KMS-11 (cell line): ENCODE results near the gene COL5A1.

Experiments
- H2AFZ ChIP-seq: fragments of 200-600 bp; sonication (generic); 2 replicates; pipeline ENCODE4 v1.6.1; 2016; ENCODE audit warnings: antibody characterized with exemption, mixed run types, low read depth
- H3K27ac ChIP-seq: fragments of 200-600 bp; sonication (generic); 2 replicates; pipeline ENCODE4 v1.6.1; 2016; ENCODE audit warnings: mild to moderate bottlenecking, mixed run types
- H3K27me3 ChIP-seq: fragments of 200-600 bp; sonication (generic); 2 replicates; pipeline ENCODE4 v1.6.1; 2017; ENCODE audit warnings: mild to moderate bottlenecking, low read depth, mixed run types, moderate library complexity; ENCODE audit not compliant: insufficient read depth
- H3K36me3 ChIP-seq: fragments of 200-600 bp; sonication (generic); 2 replicates; pipeline ENCODE4 v1.6.1; 2017; ENCODE audit warnings: mild to moderate bottlenecking, mixed run types; ENCODE audit not compliant: insufficient read depth
- H3K4me1 ChIP-seq: fragments of 200-600 bp; sonication (generic); 2 replicates; pipeline ENCODE4 v1.6.1; 2016; ENCODE audit warnings: mild to moderate bottlenecking, low read depth, mixed run types; ENCODE audit not compliant: poor library complexity, severe bottlenecking
- H3K4me2 ChIP-seq: fragments of 200-600 bp; sonication (generic); 2 replicates; pipeline ENCODE4 v1.7.0; 2016; ENCODE audit warnings: mild to moderate bottlenecking, mixed run types
- H3K4me3 ChIP-seq: fragments of 200-600 bp; sonication (generic); IDR thresholded peaks from 2 replicates; pipeline ENCODE4 v1.6.1; 2017; ENCODE audit warnings: low read depth, low read length, mixed read lengths; ENCODE audit not compliant: insufficient read depth
- H3K79me2 ChIP-seq: fragments of 200-600 bp; sonication (generic); 2 replicates; pipeline ENCODE4 v1.6.1; 2016; ENCODE audit warnings: low read depth, mixed run types; ENCODE audit not compliant: insufficient read depth
- H3K9ac ChIP-seq: fragments of 200-600 bp; sonication (generic); 2 replicates; pipeline ENCODE4 v1.6.1; 2016; ENCODE audit warnings: mild to moderate bottlenecking, mixed run types
- H4K20me1 ChIP-seq: fragments of 200-600 bp; sonication (generic); 2 replicates; pipeline ENCODE4 v1.6.1; 2016; ENCODE audit warnings: mild to moderate bottlenecking, mixed run types; ENCODE audit not compliant: insufficient read depth
- TF ChIP-seq, protein P1 (sequence below): fragments of 200-600 bp; sonication (generic); conservative IDR thresholded peaks from 2 replicates; pipeline ENCODE4 v1.6.1; 2017; ENCODE audit warnings: low read depth, mild to moderate bottlenecking, antibody characterized with exemption, low read length, moderate library complexity, mixed read lengths

Gene COL5A1

GRCh38 chr9:134606951-134607731, 34.5 kb upstream of the COL5A1 start:
- Histone ChIP-seq H2AFZ (no peak overlapping the region), H3K4me3 (no peak overlapping the region), H3K36me3 (no peaks in the 10 kb centered on the region), H3K9ac (no peak overlapping the region), H3K4me1 (no peaks in the 10 kb centered on the region), H3K79me2 (no peaks in the 10 kb centered on the region), H3K27me3 (peaks cover 58% of the 10 kb centered on the region), H3K27ac (no peak overlapping the region), H4K20me1 (no peaks in the 10 kb centered on the region), H3K4me2 (no peak overlapping the region)
- TF ChIP-seq, protein P1, sequence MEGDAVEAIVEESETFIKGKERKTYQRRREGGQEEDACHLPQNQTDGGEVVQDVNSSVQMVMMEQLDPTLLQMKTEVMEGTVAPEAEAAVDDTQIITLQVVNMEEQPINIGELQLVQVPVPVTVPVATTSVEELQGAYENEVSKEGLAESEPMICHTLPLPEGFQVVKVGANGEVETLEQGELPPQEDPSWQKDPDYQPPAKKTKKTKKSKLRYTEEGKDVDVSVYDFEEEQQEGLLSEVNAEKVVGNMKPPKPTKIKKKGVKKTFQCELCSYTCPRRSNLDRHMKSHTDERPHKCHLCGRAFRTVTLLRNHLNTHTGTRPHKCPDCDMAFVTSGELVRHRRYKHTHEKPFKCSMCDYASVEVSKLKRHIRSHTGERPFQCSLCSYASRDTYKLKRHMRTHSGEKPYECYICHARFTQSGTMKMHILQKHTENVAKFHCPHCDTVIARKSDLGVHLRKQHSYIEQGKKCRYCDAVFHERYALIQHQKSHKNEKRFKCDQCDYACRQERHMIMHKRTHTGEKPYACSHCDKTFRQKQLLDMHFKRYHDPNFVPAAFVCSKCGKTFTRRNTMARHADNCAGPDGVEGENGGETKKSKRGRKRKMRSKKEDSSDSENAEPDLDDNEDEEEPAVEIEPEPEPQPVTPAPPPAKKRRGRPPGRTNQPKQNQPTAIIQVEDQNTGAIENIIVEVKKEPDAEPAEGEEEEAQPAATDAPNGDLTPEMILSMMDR = no peak

DNA sequence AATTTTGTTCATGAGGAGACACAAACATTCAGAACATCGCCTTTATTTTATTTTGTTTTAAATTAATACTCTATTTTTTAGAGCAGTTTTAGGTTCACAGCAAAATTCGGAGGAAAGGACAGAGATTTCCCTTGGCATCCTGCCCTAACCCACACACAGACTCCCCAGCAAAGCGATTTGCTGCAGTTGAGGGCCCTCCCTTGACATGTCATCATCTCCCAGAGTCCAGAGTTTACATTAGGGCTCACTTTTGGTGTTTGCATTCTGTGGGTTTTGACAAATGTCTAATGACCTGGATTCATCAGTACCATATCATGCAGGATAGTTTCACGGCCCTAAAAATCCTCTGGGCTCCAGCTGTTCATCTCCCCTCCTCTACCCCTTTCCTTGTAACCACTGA, 33.6 kb upstream of the COL5A1 start:
- no peak overlapping the region for H3K27ac ChIP-seq
- H3K36me3 ChIP-seq = no peaks in the 10 kb centered on the region
- TF ChIP-seq, protein P1 = no peak
- H4K20me1 ChIP-seq = no peaks in the 10 kb centered on the region
- no peak overlapping the region for H3K9ac ChIP-seq
- H3K4me2 ChIP-seq = no peak overlapping the region
- no peaks in the 10 kb centered on the region for H3K79me2 ChIP-seq
- no peaks in the 10 kb centered on the region for H3K4me1 ChIP-seq
- no peak overlapping the region for H3K4me3 ChIP-seq
- H3K27me3 ChIP-seq = peaks cover 57% of the 10 kb centered on the region
- no peak overlapping the region for H2AFZ ChIP-seq

- no peaks in the 10 kb centered on the region for H3K79me2 ChIP-seq
- H3K4me1 ChIP-seq = no peaks in the 10 kb centered on the region
- H3K27ac ChIP-seq = no peak overlapping the region
- TF ChIP-seq, protein P1 = no peak
- H4K20me1 ChIP-seq = no peaks in the 10 kb centered on the region
- H3K4me2 ChIP-seq = no peak overlapping the region
- no peaks in the 10 kb centered on the region for H3K36me3 ChIP-seq
- H3K27me3 ChIP-seq = peaks cover 54% of the 10 kb centered on the region
- H2AFZ ChIP-seq = no peak overlapping the region
- no peak overlapping the region for H3K4me3 ChIP-seq
- no peak overlapping the region for H3K9ac ChIP-seq
Measured at GRCh38 chr9:134611046-134611445, 30.6 kb upstream of the COL5A1 start.

DNA sequence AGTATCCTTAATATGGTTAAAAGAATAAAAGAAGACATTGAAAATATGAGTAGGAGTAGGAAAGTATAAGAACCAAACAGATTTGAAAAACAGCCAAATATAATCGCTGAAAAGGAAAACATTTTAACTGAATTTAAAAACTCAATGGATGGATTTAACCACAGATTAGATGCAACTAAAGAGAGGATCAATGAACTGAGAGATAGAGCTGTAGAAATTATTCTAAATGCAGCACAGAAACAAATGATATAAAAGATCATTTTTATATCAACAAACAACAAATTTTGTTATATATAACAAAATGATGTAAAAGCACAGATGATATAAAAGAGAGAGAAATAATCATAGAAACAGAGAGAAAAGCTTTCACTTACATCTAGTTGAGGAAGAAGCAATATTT, 29.3 kb upstream of the COL5A1 start:
- Histone ChIP-seq H3K4me2 (no peak overlapping the region), H3K27ac (no peak overlapping the region), H3K4me1 (no peaks in the 10 kb centered on the region), H3K9ac (no peak overlapping the region), H4K20me1 (no peaks in the 10 kb centered on the region), H3K4me3 (no peak overlapping the region), H3K36me3 (no peaks in the 10 kb centered on the region), H2AFZ (no peak overlapping the region), H3K27me3 (peaks cover 55% of the 10 kb centered on the region; the same call in 1 of the 2 replicates), H3K79me2 (no peaks in the 10 kb centered on the region)
- TF ChIP-seq, protein P1 = no peak
